GM10248 (cell line): Measurements from ENCODE around the gene ASAP2.

Experiments used
- CTCF ChIA-PET: fragments of 300-600 bp; sonication (Branson Sonifier 250); formaldehyde crosslinking; extraction: SDS; loops from one replicate; lab custom pipeline; 2021; ENCODE audit warnings: antibody characterized with exemption; lab: Yijun Ruan, JAX
- POLR2A ChIA-PET: fragments of 350-650 bp; sonication (Branson Sonifier 250); formaldehyde crosslinking; extraction: SDS; loops from one replicate; lab custom pipeline; 2020; ENCODE audit warnings: antibody characterized with exemption; lab: Yijun Ruan, JAX
- DNase-seq: peaks from one replicate; pipeline ENCODE4 v3.0.0; 2012; ENCODE audit errors: extremely low spot score
- TF ChIP-seq, protein P1 (sequence below): IDR thresholded peaks from 2 replicates; pipeline ENCODE4 v1.5.1; 2012; ENCODE audit warnings: mild to moderate bottlenecking, low read depth; ENCODE audit errors: extremely low read depth, missing control alignments, control extremely low read depth

The ASAP2 gene

DNA sequence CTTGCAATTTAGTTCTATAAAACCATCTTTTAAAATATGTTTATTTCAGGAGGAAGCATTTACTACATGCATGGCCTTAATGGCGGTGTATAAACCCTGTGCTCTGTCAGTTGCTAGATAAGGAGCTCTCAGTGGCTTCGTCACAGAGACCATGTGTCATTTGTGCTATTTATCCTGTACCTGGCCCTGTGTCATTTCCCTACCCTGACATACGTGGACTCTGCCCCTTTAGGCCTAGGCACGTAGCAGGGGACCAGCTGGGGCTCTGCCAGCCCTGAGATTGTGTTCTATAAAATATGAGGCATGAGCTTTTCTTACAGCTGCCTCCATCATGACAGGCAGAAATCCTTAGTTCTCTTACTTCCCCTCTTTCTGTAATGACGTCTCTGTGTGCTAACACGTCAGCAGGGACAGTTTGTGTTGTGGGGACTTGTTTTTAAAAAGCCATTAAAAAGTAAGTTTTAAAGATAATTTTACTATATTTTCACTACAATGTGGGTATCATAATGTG, 128.8 kb downstream of the ASAP2 start:
- CTCF ChIA-PET = no interaction called here
- no peak for DNase-seq
- POLR2A ChIA-PET = no interaction called here
- TF ChIP-seq, protein P1, sequence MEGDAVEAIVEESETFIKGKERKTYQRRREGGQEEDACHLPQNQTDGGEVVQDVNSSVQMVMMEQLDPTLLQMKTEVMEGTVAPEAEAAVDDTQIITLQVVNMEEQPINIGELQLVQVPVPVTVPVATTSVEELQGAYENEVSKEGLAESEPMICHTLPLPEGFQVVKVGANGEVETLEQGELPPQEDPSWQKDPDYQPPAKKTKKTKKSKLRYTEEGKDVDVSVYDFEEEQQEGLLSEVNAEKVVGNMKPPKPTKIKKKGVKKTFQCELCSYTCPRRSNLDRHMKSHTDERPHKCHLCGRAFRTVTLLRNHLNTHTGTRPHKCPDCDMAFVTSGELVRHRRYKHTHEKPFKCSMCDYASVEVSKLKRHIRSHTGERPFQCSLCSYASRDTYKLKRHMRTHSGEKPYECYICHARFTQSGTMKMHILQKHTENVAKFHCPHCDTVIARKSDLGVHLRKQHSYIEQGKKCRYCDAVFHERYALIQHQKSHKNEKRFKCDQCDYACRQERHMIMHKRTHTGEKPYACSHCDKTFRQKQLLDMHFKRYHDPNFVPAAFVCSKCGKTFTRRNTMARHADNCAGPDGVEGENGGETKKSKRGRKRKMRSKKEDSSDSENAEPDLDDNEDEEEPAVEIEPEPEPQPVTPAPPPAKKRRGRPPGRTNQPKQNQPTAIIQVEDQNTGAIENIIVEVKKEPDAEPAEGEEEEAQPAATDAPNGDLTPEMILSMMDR = no peak

DNA sequence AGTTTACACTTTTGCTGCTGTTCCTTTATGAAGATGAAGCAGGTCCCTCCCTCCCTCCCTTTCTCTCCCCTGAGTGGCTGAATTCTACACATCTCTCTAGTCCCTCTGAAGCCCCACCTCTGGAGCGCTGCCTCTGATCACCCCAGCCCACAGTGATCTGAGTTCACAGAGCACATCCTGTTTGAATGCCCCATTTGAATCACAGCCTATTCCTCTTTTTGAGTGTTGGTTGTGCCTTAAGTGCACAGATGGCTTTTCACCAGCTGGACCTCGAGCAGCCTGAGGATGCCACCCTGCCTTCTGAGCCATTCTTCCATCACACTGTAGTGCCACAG, 129.6 kb downstream of the ASAP2 start:
- TF ChIP-seq, protein P1 = no peak
- POLR2A ChIA-PET = no interaction called here
- DNase-seq = peak; percentile 17
- CTCF ChIA-PET = no interaction called here

DNA sequence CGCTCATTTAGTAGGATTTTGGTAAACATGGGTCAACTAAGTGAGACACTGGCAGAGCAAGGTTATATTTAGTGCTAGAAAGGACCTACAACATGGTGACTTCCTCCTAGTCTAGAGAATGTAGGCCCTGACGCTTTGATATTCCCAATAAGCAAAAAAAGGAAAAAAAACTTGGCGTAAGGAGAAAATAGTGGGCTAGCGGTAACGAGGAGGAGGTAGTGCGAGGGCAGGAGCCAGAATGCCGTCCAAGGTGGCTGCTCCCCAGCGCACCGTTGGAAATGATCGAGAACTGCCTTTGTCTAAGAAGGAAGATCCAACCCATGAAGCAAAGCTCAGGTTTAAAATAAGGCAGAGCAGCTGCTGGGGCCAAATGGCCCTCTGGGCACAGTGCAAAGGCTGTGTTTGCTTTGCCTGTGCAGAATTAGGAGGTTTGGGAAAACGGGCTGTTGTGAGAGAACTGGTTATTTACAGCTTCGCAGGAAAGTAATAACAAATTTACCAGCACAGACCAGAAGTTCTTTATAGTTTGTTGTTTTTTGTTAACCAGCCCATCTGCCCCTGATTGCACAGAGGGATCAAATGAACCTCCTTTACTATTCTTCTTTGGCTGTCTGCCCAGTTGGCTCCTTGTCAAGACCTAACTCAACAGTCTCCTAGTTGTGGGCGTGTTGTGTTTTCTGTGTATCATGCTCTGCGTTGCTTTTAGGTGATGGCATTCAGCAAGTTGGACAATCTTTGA, 130.1 kb downstream of the ASAP2 start:
- POLR2A ChIA-PET = no interaction called here
- TF ChIP-seq, protein P1 = no peak
- DNase-seq = no peak
- CTCF ChIA-PET = no interaction called here

DNA sequence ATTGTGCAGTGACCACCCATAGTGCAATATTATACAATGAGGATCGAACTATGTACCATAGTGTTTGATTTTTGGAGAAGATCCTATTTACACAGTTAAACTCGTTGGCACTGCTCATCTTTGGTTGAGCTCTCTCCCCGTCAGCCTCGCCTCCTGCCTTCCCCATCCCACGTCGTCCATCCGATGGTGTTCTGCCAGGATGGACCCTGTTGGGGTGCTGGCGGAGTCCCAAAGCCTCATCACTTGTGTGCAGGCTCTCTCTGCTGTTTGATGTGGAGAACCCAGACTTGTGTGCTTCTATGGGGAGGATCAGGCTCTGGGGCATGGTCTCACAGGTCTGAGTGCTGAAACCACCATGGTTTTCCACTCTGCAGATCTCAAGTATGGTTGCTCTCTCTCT, 131.3 kb downstream of the ASAP2 start:
- ChIA-PET CTCF (interaction anchor here (1.5 kb wide), 1 partner anchor 8 kb away, joined by 4 read pairs; no protein-coding TSS in a partner anchor), POLR2A (no interaction called here)
- TF ChIP-seq, protein P1 = no peak
- no peak for DNase-seq

DNA sequence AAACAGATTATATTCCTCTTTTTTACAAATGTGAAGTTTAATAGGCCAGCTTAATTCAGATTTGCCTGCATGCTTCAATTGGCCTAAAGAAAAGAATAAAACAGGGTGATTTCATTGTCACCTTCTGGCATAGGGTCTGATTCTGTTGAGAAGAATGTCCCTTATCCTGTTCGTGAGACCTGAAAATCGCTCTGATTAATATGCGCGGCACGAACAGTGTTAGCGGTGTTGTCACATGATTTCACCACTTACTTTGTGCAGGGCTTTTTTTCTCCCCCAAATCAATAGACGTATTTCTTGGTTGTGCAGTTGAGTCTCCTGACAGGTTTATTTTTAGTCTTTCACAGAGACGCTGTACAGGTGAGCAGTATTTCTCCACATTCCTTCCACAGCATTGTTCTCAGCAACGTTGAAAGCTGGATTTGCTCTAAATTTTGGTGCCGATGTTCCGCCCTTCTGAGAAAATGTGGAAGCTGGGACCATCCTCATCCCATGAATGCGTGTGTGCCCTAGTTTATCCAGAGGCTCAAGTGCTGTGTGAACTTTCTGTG, 134.8 kb downstream of the ASAP2 start:
- POLR2A ChIA-PET = no interaction called here
- TF ChIP-seq, protein P1 = no peak
- CTCF ChIA-PET = interaction anchor here (1.0 to 1.2 kb wide), 2 partner anchors 7 to 26 kb away, joined by 3 to 4 read pairs; no protein-coding TSS in a partner anchor
- no peak for DNase-seq

DNA sequence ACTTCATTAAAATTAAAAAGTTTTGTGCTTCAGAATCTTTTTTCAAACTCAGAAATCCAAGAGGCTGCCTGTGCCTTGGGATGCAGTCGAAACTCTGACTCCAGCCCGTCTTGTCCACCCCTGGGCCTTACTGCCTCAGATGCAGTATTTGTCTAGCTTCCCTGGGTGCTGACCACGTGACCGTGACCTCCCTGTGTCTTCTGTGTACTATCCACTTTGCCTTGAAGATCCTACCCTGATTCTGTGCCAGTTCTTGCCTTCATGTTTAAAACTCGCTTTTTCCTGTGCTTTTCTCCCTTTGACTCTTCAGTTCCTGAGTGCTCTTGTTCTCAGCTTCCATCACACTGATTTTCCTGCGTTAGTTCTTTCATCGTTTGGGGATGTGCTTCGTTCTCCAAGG, 136.0 kb downstream of the ASAP2 start:
- ChIA-PET CTCF (interaction anchor here (0.9 kb wide), 1 partner anchor 10 kb away, joined by 4 read pairs; no protein-coding TSS in a partner anchor), POLR2A (no interaction called here)
- TF ChIP-seq, protein P1 = no peak

More for the DNA sequence above, 136.0 kb downstream of the ASAP2 start:
- no peak for DNase-seq
